ENCODE results near the gene JAGN1.

DNA sequence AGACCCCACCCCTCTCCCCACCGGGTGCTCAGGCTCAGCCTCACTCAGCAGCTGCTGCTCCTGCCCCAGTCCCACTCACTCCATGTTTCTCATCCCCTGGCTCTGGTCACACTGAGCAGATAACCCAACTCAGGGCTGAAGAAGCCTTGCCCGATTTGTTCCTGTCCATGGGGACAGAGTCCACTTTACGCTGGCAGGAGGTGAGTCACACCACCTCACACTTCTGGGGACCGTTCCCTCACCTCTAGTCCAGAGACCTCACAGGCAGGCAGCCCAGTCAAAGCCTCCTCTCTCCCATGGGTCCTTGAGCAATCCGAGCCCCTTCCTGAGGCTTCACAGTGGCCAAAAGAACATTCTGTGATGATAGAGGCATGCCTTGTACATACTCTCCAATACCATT is 11.7 kb upstream of the JAGN1 start:
- TF ChIP-seq, protein P1, sequence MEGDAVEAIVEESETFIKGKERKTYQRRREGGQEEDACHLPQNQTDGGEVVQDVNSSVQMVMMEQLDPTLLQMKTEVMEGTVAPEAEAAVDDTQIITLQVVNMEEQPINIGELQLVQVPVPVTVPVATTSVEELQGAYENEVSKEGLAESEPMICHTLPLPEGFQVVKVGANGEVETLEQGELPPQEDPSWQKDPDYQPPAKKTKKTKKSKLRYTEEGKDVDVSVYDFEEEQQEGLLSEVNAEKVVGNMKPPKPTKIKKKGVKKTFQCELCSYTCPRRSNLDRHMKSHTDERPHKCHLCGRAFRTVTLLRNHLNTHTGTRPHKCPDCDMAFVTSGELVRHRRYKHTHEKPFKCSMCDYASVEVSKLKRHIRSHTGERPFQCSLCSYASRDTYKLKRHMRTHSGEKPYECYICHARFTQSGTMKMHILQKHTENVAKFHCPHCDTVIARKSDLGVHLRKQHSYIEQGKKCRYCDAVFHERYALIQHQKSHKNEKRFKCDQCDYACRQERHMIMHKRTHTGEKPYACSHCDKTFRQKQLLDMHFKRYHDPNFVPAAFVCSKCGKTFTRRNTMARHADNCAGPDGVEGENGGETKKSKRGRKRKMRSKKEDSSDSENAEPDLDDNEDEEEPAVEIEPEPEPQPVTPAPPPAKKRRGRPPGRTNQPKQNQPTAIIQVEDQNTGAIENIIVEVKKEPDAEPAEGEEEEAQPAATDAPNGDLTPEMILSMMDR (IDR thresholded peaks at IDR 0.05; ENCODE audit: low read depth, low read length) = no peak
- no peak for TF ChIP-seq POLR2A (IDR thresholded peaks at IDR 0.05; ENCODE audit: extremely low read depth, insufficient read length)

Measured in NB4 (cell line).